GM21576 (cell line): ENCODE measurements around the gene RPS14.
A peak's percentile ranks its signal among the peaks of the same experiment; 100 is the strongest.
"Not testable (repeated sequence)": the region's sequence is repeated elsewhere in the genome, so short reads cannot be mapped to it uniquely, and the experiment has no call there.

Experiments
- ATAC-seq: cut with Tn5 transposase; IDR thresholded peaks from one replicate; pipeline ENCODE4 v1.9.1; 2021; ENCODE audit warnings: mild to moderate bottlenecking, moderate library complexity; ENCODE audit not compliant: unreplicated experiment

RPS14 gene

DNA sequence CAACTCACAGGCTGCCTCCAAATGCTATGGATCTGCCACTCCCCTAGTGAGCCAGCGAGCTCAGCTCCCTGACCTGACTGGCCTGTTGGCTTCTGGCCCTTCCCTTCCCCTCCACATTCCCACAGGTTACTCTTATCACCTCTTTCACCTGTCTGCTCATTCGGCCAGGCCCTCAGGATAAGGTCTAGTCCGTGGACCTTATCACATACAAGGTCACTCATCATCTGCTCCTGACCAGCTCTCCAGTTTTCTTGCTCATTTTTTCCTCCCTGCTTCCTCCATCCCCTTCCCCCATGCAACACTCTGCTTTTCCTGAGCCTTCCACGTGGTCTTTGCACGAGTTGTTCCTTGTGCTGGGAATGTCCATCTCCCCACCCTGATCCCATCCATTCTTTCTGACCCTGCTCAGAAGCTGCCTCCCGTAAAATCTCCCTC is 32.5 kb upstream of the RPS14 start:
- no peak for ATAC-seq

GRCh38 chr5:150481708-150481965 is 32.1 kb upstream of the RPS14 start:
- no peak for ATAC-seq

DNA sequence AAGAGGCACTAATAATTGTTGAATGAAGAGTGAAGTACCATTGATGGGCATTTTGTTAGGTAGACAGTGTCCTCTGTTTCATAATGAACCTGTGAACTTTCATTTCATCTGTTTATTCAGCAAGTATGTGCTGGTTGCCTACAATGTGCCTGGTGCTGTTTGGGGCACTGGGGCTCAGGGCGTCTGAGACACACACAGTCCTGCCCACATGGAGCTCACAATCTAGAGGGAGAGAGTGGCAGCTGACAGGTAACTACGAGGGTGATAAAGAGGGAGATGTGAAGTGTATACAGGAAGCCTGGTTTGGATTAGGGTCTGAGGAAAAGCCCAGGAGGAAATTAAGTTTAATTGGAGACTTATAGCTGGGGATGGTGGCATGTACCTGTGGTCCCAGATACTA is 29.9 kb upstream of the RPS14 start:
- ATAC-seq: no peak

DNA sequence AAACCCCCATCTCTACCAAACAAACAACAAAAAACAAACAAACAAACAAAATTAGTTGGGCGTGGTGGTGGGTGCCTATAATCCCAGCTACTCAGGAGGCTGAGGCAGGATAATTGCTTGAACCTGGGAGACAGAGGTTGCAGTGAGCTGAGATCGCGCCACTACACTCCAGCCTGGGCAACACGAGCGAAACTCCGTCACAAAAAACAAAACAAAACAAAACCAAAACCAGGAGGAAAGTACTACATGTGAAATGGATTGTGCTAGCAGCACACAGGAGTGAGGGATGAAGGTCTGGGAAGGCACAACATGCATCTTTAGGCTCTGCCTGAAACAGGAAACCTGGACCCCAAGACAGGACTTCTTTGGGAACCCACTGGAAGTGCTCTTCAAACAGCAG is 27.0 kb upstream of the RPS14 start:
- not testable (repeated sequence) for ATAC-seq

DNA sequence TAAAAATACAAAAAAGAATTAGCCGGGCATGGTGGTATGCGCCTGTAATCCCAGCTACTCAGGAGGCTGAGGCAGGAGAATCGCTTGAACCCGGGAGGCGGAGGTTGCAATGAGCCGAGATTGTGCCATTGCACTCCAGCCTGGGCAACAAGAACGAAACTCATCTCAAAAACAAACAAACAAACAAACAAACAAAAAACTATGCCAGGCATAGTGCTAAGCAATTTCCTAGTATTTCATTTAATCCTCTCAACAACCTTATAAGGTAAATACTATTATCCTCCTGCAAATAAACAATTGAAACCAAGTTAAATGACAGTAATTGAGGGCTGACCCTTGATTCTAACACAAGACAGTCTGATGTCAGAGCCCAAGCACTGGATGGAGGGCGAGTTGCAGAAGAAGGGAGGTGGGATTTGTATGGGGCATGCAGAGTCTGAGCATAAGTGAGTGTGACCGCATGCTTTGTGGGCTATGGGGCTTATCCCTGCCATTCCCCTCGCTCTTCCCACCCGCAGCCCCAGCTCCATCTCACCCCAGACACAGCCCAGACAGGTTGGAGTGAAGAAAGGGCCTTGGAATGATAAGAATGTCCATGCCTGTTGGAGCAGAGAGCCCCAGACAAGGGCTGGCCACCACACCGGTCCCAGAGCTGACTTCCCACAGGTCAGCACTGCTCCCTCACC is 24.3 kb upstream of the RPS14 start:
- ATAC-seq: no peak

- ATAC-seq: no peak
Observed at GRCh38 chr5:150469718-150470469, 20.4 kb upstream of the RPS14 start.

DNA sequence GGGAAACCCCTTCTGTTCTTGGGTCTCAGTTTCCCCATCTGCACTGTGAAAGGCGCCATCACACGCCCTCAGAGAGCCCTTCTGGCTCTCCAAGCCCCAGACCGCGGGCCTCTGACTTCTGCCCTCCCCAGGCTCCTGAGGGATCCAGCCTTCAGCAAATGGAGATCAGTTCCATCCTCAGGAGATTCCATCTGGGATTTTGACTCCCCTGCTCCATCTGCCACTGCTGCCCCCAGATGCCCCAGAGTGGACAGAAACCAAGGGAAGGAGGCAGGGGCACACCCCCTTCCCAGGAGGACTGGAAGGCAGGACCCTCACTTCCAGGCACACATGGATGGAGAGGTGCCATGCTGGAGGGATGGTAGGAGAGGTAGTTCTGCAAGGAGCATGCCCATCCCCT is 18.7 kb upstream of the RPS14 start:
- ATAC-seq: no peak

GRCh38 chr5:150465927-150466326 is 16.4 kb upstream of the RPS14 start:
- ATAC-seq: no peak

DNA sequence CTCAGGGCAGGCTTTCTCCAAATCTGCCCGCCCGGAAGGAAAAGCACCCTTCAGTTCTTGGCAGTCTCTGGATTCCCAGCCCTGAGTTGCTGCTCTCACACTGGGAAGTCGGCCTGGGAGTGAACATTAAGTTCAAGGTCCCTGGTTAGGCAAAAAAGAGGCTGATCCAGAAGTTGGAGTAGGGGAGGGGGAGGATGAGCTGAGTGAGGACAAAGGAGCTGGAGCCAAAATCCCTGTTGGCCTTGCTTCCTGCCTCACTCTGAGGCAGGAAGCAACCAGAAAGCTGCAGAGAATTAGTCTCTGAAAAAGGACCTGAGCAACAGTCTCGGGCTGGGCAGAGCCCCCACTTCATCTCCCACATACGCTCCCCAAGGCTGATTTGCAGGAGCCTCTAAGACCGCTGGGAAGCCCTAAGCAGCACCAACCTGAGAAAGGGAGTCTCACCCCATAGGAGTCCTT is 15.0 kb upstream of the RPS14 start:
- ATAC-seq: no peak

GRCh38 chr5:150461231-150461630 is 11.7 kb upstream of the RPS14 start:
- peak; percentile 80 for ATAC-seq

GRCh38 chr5:150460781-150461180 is 11.2 kb upstream of the RPS14 start:
- peak; percentile 10 for ATAC-seq

- ATAC-seq: peak; percentile 68
Observed at GRCh38 chr5:150458802-150459557, 9.4 kb upstream of the RPS14 start.

DNA sequence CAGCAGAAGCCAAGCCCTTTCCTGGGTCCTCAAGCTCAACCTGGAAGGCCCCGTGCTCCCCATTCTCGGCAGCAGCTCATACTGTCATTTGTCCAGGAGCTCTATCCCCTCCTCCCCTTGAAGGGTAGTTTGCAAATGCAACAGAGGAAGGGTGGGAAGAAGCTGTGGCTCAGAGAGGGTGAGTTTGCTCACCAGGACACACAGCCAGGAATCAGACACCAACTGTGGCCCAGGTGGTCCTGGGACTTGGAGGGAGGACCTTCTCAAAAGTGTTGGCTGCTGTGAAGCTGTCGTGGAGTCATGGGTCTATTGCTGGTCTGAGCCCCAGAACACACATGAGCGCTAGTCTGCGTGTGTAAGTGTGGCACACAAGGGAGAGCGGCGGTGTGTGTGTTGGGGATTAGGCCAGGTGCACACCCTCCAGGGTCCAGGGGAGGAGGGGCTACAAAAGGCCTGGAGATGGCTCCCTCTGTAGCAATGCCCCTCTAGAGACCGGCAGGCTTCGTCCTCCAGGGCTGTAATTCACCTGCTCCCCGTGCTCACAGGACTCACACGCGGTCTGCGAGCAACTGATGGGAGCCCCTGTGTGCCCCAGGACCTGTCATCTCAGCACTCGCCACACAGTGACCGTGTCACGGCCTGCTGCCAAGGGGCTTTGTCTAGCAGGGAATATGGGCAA is 8.2 kb upstream of the RPS14 start:
- ATAC-seq: no peak

DNA sequence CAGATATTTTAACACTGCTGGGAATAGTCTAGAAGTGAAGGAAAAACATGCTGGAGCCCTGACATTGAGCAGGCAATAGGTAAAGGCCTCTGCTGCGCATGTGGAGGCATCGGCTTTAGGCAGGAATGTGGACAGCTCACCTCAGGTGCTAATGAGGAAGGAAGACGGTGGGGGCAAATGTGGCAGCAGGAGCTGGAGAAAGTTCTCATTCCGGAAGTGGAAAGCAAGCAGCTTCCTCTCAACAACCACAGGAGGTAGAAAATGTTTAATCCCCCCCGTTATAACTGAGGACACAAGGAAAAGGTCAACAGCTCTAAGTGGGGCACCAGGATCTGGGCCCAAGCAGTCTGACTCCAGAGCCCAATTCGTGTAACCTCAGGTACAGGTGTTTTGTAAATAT is 7.6 kb upstream of the RPS14 start:
- ATAC-seq: no peak

DNA sequence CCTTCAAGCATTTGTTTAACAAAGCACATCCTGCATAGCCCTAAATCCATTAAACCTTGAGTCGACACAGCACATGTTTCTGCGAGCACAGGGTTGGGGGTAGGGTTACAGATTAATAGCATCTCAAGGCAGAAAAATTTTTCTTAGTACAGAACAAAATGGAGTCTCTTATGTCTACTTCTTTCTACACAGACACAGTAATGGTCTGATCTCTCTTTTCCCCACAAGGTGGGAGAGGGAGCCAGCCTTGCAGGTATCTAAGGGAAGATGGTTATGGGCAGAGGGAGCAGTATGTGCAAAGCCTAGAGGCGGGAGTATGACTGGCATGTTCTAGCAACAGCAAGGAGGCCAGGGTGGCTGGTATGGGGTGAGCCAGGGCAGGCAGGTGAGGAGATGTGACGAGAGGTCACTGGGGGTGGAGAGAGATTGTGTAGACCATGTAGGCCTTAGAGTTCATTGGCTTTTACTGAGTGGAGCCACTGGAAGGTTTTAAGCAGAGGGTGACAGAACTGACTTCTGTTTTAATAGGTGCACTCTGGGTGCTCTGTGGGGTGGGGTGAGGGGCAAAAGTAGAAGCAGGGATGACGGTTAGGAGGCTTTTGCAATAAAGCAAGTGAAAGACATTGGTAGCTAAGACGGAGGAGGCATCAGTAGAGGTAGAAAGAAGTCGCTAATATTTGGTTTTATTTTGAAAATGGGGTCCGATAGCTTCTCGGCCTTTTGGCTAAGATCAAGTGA is 5.1 kb upstream of the RPS14 start:
- ATAC-seq: no peak

GRCh38 chr5:150454027-150454426 is 4.5 kb upstream of the RPS14 start:
- ATAC-seq: not testable (repeated sequence)

- ATAC-seq: no peak
Observed at GRCh38 chr5:150452914-150453313, 3.4 kb upstream of the RPS14 start.

DNA sequence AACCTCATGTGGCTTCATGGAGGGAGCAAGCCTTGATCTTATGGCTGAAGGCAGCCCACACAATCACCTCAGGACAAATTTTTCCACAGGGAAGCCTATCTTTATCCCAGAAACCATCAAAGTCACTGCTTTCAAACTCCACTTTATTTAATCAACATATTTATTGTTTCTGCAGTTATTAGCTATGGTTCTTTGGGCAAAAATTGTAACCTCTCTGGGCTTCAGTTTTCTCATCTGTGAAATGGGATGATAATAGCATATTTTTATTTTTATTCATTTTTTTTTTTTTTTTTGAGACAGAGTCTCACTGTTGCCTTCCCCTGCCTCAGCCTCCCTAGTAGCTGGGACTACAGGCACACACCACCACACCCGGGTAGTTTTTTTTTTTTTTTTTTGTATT is 2.1 kb upstream of the RPS14 start:
- no peak for ATAC-seq

- ATAC-seq: peak; percentile 30
Observed at GRCh38 chr5:150448952-150449516, 505 bp downstream of the RPS14 start.

DNA sequence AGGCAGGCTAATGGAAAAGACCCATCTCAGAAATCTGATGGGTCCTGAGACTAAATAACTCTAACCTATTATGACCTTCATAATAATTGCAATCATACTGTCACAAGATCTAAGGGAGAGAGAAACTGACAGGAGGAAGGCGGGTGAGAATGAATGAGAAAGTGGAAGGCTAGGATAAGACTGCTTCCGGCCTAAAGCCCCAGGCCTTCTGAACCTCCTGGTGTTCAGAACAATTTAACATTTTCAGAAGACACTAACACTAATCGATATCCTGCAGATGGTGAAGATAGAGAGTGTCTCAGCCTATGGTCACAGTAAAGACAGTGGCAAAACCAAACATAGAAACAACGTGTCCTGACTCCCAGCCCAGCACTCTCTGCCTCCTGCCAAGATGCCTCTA is 1.2 kb downstream of the RPS14 start:
- ATAC-seq: no peak
